SU-DHL-6 (cell line): ENCODE data around the gene SREBF2.

Source experiments
- H2AFZ ChIP-seq: fragments of 200-600 bp; sonication (generic); 2 replicates; pipeline ENCODE4 v1.6.1; 2014; ENCODE audit warnings: low read depth, mild to moderate bottlenecking, moderate library complexity, mixed read lengths, antibody characterized with exemption, low read length; ENCODE audit not compliant: severe bottlenecking
- H3F3A ChIP-seq: fragments of 200-600 bp; shearing (Covaris generic); 2 replicates; pipeline ENCODE4 v1.6.0; 2016; ENCODE audit warnings: antibody characterized with exemption, mild to moderate bottlenecking; ENCODE audit not compliant: insufficient read depth
- H3K27ac ChIP-seq: fragments of 200-600 bp; sonication (generic); 2 replicates; pipeline ENCODE4 v1.5.1; 2016; ENCODE audit warnings: low read depth, mild to moderate bottlenecking, low read length, moderate library complexity, mixed read lengths
- H3K27me3 ChIP-seq: fragments of 200-600 bp; sonication (generic), shearing (Covaris generic); 2 replicates; pipeline ENCODE4 v1.6.0; 2014; ENCODE audit warnings: mild to moderate bottlenecking, low read length
- H3K36me3 ChIP-seq: fragments of 200-600 bp; sonication (generic); 2 replicates; pipeline ENCODE4 v1.6.1; 2014; ENCODE audit warnings: mild to moderate bottlenecking, low read length, mixed read lengths
- H3K4me2 ChIP-seq: fragments of 300-600, 200-600 bp; shearing (Covaris generic), sonication (generic); 2 replicates; pipeline ENCODE4 v1.6.0; 2014; ENCODE audit warnings: low read length, low read depth, mild to moderate bottlenecking; ENCODE audit not compliant: poor library complexity, severe bottlenecking
- H3K4me3 ChIP-seq: fragments of 200-600 bp; sonication (generic); 2 replicates; pipeline ENCODE4 v1.5.1; 2014; ENCODE audit warnings: antibody characterized with exemption, low read length, mild to moderate bottlenecking, mixed read lengths; ENCODE audit not compliant: insufficient read depth, poor library complexity, severe bottlenecking
- H3K79me2 ChIP-seq: fragments of 200-600 bp; sonication (generic); 2 replicates; pipeline ENCODE4 v1.6.1; 2014; ENCODE audit warnings: mild to moderate bottlenecking, low read length, moderate library complexity; ENCODE audit not compliant: insufficient read depth
- H3K9ac ChIP-seq: fragments of 200-600 bp; sonication (generic); 2 replicates; pipeline ENCODE4 v1.7.0; 2014; ENCODE audit warnings: mild to moderate bottlenecking, low read length
- H3K9me2 ChIP-seq: fragments of 200-600 bp; sonication (generic); replicated peaks from 2 replicates; pipeline ENCODE4 v1.6.1; 2014; ENCODE audit warnings: low read length; ENCODE audit not compliant: insufficient read depth
- H3K9me3 ChIP-seq: fragments of 200-600 bp; sonication (generic); 2 replicates; pipeline ENCODE4 v1.6.1; 2014; ENCODE audit warnings: low read length, mixed read lengths; ENCODE audit not compliant: insufficient read depth
- H4K20me1 ChIP-seq: fragments of 200-600 bp; sonication (generic); 2 replicates; pipeline ENCODE4 v1.6.1; 2014; ENCODE audit warnings: low read depth, mild to moderate bottlenecking, antibody characterized with exemption, low read length, moderate library complexity, mixed read lengths
- CTCF ChIP-seq: fragments of 200-600 bp; sonication (generic); IDR thresholded peaks from one replicate; pipeline ENCODE4 v1.5.1; 2017; ENCODE audit warnings: antibody characterized with exemption, mild to moderate bottlenecking, low read length, moderate library complexity; ENCODE audit not compliant: insufficient read depth, poor library complexity, severe bottlenecking
- EZH2phosphoT487 ChIP-seq: fragments of 200-600 bp; sonication (generic), shearing (Covaris generic); conservative IDR thresholded peaks from 2 replicates; pipeline ENCODE4 v1.6.1; 2018; ENCODE audit warnings: mild to moderate bottlenecking, antibody characterized with exemption, low read length, moderate library complexity, mixed read lengths

Gene SREBF2

GRCh38 chr22:41928593-41929417, 95.9 kb downstream of the SREBF2 start:
- H3K36me3 ChIP-seq, result no peaks in the 10 kb centered on the region; the same call in 1 of the 2 replicates
- peaks cover 16% of the 10 kb centered on the region for H3K79me2 ChIP-seq
- peaks cover 37% of the 10 kb centered on the region for H3F3A ChIP-seq
- TF ChIP-seq CTCF (no peak), EZH2phosphoT487 (no peak)
- H3K27me3 ChIP-seq, result no peaks in the 10 kb centered on the region
- no peaks in the 10 kb centered on the region for H3K9me3 ChIP-seq
- no peak overlapping the region for H3K4me3 ChIP-seq
- peak overlapping the region; percentile 23 for H3K4me2 ChIP-seq
- peak overlapping the region; percentile 41 for H3K9ac ChIP-seq
- no peak overlapping the region for H2AFZ ChIP-seq
- no peaks in the 10 kb centered on the region for H3K9me2 ChIP-seq
- H3K27ac ChIP-seq, result peak overlapping the region; percentile 94
- no peaks in the 10 kb centered on the region for H4K20me1 ChIP-seq

GRCh38 chr22:41929418-41929810, 96.5 kb downstream of the SREBF2 start:
- no peaks in the 10 kb centered on the region for H3K9me2 ChIP-seq
- H3K9ac ChIP-seq, result peak overlapping the region; percentile 41
- H4K20me1 ChIP-seq, result no peaks in the 10 kb centered on the region
- H3K36me3 ChIP-seq, result no peaks in the 10 kb centered on the region
- H3K27ac ChIP-seq, result peak overlapping the region; percentile 94
- no peak overlapping the region for H2AFZ ChIP-seq
- no peaks in the 10 kb centered on the region for H3K9me3 ChIP-seq
- H3K27me3 ChIP-seq, result no peaks in the 10 kb centered on the region
- no peak overlapping the region for H3K4me3 ChIP-seq
- no peak for TF ChIP-seq EZH2phosphoT487
- TF ChIP-seq CTCF, result no peak
- peaks cover 36% of the 10 kb centered on the region for H3F3A ChIP-seq
- peaks cover 13% of the 10 kb centered on the region for H3K79me2 ChIP-seq
- peak overlapping the region; percentile 23 for H3K4me2 ChIP-seq

GRCh38 chr22:41931701-41932269, 98.9 kb downstream of the SREBF2 start:
- Histone ChIP-seq H4K20me1 (no peaks in the 10 kb centered on the region), H3K9me3 (no peaks in the 10 kb centered on the region), H3K27ac (peak overlapping the region; percentile 63), H3K4me2 (peak overlapping the region; percentile 26), H3K36me3 (no peaks in the 10 kb centered on the region), H3K4me3 (no peak overlapping the region), H2AFZ (no peak overlapping the region), H3F3A (peaks cover 40% of the 10 kb centered on the region), H3K9ac (peak overlapping the region; percentile 25; the same call in 1 of the 2 replicates), H3K79me2 (no peaks in the 10 kb centered on the region), H3K9me2 (no peaks in the 10 kb centered on the region), H3K27me3 (no peaks in the 10 kb centered on the region)
- TF ChIP-seq EZH2phosphoT487 (no peak), CTCF (no peak)
